ENCODE measurements around the gene FXYD6. TPM values are rescaled to one million over a fixed set of nuclear protein-coding genes. Genes with fewer than 3 reads are reported as not detected.

FXYD6 gene
- total RNA-seq, 2 donors from 2014 or later: 16.8 to 23.9 TPM

- WGBS, 2 donors: 81 to 88% methylated on average over 2 of the region's 2 CpGs
- Histone ChIP-seq H3K4me3 (no peak overlapping the region), H3K36me3 (replicated peaks in 1 of 2; ENCODE audit: insufficient read depth in 1 of 2, low read depth in 2 of 2) (no peaks in the 10 kb centered on the region), H3K27ac (no peak overlapping the region), H3K27me3 (no peaks in the 10 kb centered on the region), H3K9me3 (no peaks in the 10 kb centered on the region), H3K4me1 (peaks cover 3% of the 10 kb centered on the region)
- no peak for TF ChIP-seq POLR2A (IDR thresholded peaks at IDR 0.05)
- TF ChIP-seq, protein P1, sequence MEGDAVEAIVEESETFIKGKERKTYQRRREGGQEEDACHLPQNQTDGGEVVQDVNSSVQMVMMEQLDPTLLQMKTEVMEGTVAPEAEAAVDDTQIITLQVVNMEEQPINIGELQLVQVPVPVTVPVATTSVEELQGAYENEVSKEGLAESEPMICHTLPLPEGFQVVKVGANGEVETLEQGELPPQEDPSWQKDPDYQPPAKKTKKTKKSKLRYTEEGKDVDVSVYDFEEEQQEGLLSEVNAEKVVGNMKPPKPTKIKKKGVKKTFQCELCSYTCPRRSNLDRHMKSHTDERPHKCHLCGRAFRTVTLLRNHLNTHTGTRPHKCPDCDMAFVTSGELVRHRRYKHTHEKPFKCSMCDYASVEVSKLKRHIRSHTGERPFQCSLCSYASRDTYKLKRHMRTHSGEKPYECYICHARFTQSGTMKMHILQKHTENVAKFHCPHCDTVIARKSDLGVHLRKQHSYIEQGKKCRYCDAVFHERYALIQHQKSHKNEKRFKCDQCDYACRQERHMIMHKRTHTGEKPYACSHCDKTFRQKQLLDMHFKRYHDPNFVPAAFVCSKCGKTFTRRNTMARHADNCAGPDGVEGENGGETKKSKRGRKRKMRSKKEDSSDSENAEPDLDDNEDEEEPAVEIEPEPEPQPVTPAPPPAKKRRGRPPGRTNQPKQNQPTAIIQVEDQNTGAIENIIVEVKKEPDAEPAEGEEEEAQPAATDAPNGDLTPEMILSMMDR (IDR thresholded peaks at IDR 0.05): no peak
- intact Hi-C loops (cut with DNase I): no loop called here
- DNase-seq (no peak), ATAC-seq (no peak)
Observed at GRCh38 chr11:117906126-117906525, 29.7 kb upstream of the FXYD6 start.

DNA sequence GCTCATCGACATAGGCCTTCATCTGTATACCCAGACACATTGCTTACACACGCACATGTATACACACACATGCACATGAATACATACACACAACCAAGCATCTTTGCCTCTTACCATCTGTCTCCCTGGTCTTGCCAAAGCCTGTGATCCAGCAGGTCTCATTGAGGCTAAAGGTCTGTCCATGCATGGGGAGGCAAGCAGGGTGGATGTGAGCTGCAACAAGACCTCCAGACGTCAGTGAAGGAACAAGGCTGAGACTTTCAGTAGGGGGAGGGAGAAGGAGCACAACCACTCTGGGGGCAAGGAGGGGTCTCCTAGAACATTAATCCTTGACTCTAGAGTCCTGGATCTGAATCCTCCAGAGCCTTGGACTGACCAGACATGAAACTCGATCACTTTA, 29.1 kb upstream of the FXYD6 start:
- ATAC-seq: no peak
- H3K36me3 ChIP-seq (replicated peaks in 1 of 2; ENCODE audit: insufficient read depth in 1 of 2, low read depth in 2 of 2): no peaks in the 10 kb centered on the region
- no peaks in the 10 kb centered on the region for H3K27me3 ChIP-seq
- H3K4me1 ChIP-seq: peaks cover 3% of the 10 kb centered on the region
- intact Hi-C loops (cut with DNase I): no loop called here
- no peak for DNase-seq
- no peak overlapping the region for H3K27ac ChIP-seq
- 59 to 71% methylated on average over 4 of the region's 4 CpGs for WGBS, 2 donors
- H3K4me3 ChIP-seq: no peak overlapping the region
- H3K9me3 ChIP-seq: no peaks in the 10 kb centered on the region
- no peak for TF ChIP-seq POLR2A (IDR thresholded peaks at IDR 0.05)
- TF ChIP-seq, protein P1 (IDR thresholded peaks at IDR 0.05): no peak

- no peak overlapping the region for H3K4me3 ChIP-seq
- 63 to 66% methylated on average over 10 to 14 of the region's 14 CpGs for WGBS, 2 donors
- H3K27me3 ChIP-seq: no peaks in the 10 kb centered on the region
- DNase-seq (no peak), ATAC-seq (no peak)
- intact Hi-C loops (cut with DNase I): no loop called here
- no peak overlapping the region for H3K27ac ChIP-seq
- no peaks in the 10 kb centered on the region for H3K9me3 ChIP-seq
- TF ChIP-seq POLR2A (IDR thresholded peaks at IDR 0.05): no peak
- TF ChIP-seq, protein P1 (IDR thresholded peaks at IDR 0.05): no peak
- no peaks in the 10 kb centered on the region for H3K36me3 ChIP-seq (replicated peaks in 1 of 2; ENCODE audit: insufficient read depth in 1 of 2, low read depth in 2 of 2)
- peaks cover 3% of the 10 kb centered on the region for H3K4me1 ChIP-seq
Observed at GRCh38 chr11:117903505-117904382, 27.3 kb upstream of the FXYD6 start.

- no peaks in the 10 kb centered on the region for H3K9me3 ChIP-seq
- WGBS, 2 donors: 84% methylated on average over 13 of the region's 13 CpGs
- intact Hi-C loops (cut with DNase I): no loop called here
Observed at GRCh38 chr11:117902001-117902845, 25.8 kb upstream of the FXYD6 start.

More at GRCh38 chr11:117902001-117902845, 25.8 kb upstream of the FXYD6 start:
- Histone ChIP-seq H3K4me1 (no peaks in the 10 kb centered on the region), H3K36me3 (replicated peaks in 1 of 2; ENCODE audit: insufficient read depth in 1 of 2, low read depth in 2 of 2) (no peaks in the 10 kb centered on the region), H3K4me3 (no peak overlapping the region), H3K27me3 (no peaks in the 10 kb centered on the region), H3K27ac (no peak overlapping the region)
- DNase-seq: no peak
- no peak for ATAC-seq
- TF ChIP-seq, protein P1 (IDR thresholded peaks at IDR 0.05): no peak
- TF ChIP-seq POLR2A (IDR thresholded peaks at IDR 0.05): no peak
